GM13976 (cell line): ENCODE results near the gene PLEKHA7.

Source experiments
- DNase-seq: peaks from one replicate; pipeline ENCODE4 v3.0.0; 2012; ENCODE audit warnings: low spot score
- in situ Hi-C: fragments of 300-500 bp; cut with MboI; formaldehyde crosslinking; loops from one replicate; pipeline ENCODE4 v1.12.0; 2022; ENCODE audit warnings: low sequenced_read_pairs, mixed read lengths, inconsistent platforms; ENCODE audit not compliant: unreplicated experiment
- TF ChIP-seq, protein P1 (sequence below): IDR thresholded peaks from 2 replicates; pipeline ENCODE4 v1.5.1; 2012; ENCODE audit warnings: borderline replicate concordance, mild to moderate bottlenecking; ENCODE audit not compliant: insufficient read depth; ENCODE audit errors: extremely low read depth, missing control alignments, control extremely low read depth

Gene PLEKHA7

DNA sequence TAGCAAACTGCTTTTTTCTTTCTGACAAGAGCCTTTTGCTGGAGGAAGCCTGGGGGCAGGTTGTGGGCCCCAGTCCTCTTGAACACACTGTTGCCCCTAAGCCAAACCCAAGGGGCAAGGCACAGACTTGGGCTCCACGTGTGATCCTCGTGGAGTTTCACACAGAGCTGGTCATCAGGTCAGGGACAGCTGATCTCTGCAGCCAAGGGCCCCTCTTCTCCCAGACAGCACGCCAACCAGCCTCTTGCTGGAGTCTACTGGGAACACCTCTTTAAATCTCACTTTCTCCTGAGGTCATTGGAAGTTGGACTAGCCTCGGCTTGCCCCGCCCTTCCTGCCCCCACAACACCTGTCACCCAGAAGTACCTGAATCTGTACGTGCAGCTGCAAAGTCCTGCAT, 235.9 kb downstream of the PLEKHA7 start:
- TF ChIP-seq, protein P1, sequence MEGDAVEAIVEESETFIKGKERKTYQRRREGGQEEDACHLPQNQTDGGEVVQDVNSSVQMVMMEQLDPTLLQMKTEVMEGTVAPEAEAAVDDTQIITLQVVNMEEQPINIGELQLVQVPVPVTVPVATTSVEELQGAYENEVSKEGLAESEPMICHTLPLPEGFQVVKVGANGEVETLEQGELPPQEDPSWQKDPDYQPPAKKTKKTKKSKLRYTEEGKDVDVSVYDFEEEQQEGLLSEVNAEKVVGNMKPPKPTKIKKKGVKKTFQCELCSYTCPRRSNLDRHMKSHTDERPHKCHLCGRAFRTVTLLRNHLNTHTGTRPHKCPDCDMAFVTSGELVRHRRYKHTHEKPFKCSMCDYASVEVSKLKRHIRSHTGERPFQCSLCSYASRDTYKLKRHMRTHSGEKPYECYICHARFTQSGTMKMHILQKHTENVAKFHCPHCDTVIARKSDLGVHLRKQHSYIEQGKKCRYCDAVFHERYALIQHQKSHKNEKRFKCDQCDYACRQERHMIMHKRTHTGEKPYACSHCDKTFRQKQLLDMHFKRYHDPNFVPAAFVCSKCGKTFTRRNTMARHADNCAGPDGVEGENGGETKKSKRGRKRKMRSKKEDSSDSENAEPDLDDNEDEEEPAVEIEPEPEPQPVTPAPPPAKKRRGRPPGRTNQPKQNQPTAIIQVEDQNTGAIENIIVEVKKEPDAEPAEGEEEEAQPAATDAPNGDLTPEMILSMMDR: no peak
- in situ Hi-C loops: no loop called here
- DNase-seq: no peak

DNA sequence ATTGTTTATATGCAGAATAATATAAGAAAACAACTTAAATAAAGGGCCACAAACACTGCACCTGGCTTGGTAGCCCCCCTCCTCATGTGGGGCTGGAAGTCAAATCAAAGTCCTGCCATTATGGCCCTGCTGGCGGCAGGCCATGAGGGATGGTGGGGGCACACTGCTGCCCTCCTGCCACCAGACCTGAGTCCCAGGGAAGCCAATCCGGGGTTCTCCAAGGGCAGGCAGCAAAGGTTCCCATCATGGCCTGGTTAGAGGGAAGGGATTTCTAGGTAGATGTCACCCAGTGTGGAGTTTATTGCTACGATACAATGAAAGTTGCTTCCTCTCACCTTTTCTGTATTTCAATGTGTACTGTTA, 236.6 kb downstream of the PLEKHA7 start:
- no peak for DNase-seq
- in situ Hi-C loops: no loop called here
- TF ChIP-seq, protein P1: no peak

DNA sequence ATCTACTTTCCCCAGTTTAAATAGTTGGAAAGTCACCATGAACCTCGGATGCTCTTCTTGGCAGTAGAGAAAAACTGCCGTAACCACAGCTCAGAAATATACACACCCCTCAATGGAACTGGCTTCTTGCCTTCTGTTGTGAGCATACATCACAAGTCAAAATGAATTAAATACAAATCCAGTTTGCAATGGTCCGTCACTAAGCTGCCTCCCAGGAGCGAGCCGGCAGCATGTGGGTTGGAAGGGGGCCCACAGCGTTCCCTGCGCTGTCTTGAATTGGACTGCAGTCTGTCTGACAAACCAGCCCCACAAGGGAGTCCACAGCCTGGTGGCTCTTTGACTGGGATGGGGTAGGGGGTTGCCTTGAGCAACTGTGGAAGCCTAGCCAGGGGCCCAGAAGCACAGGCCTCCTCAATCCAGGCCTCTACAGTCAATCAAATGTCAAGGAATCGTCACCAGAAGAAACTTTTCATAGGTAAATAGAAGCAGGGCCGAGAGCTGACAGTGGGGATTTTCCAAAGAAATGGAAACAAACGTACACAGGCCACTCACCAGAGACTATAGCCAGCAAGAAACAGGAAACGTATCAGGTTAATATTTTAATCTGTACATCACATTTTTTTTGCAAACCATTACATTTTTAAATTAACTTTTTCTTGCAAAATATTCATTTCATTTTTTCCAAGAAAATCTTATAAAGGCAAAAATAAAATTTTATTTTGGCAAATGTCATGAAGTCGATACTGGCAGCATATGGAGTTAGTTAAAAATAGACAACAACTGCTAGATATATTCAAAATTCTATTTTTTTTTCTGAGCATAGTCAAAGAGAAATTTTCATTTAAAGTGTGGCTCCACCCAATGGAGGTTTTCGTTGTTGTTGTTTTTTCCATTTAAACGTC, 237.3 kb downstream of the PLEKHA7 start:
- DNase-seq: no peak
- in situ Hi-C loops: no loop called here
- TF ChIP-seq, protein P1: no peak

DNA sequence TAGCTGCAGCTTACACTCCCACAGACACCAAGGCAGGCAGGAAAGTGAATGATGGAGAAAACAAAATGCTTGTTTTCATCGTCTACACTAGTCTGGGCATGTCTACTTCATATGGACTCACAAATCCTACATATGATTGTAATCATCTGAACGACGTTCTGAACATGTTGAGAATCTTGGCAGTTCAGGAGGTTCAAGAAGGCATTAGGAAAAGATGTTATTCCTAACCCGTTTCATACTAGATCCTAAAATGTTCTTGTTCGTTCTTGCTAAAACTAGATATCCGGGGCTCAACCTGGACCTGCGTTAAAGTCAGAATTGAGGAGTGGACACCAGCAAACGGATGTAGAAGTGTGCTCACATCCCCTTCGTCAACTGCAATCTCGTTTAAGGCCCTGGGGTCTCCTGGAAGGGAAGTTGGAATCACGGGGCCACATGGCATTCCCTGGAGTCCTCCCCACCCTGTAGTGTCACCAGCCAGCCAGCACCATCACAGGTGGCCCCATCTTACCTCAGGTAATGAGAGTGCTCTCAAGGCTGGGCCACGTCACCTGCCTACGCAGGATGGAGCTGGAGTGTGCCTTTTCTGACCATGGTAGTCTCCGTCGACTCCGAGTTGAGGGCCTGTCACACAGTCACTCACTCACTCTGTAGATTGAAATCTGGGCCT, 238.5 kb downstream of the PLEKHA7 start:
- DNase-seq: no peak
- TF ChIP-seq, protein P1: no peak
- in situ Hi-C loops: no loop called here

DNA sequence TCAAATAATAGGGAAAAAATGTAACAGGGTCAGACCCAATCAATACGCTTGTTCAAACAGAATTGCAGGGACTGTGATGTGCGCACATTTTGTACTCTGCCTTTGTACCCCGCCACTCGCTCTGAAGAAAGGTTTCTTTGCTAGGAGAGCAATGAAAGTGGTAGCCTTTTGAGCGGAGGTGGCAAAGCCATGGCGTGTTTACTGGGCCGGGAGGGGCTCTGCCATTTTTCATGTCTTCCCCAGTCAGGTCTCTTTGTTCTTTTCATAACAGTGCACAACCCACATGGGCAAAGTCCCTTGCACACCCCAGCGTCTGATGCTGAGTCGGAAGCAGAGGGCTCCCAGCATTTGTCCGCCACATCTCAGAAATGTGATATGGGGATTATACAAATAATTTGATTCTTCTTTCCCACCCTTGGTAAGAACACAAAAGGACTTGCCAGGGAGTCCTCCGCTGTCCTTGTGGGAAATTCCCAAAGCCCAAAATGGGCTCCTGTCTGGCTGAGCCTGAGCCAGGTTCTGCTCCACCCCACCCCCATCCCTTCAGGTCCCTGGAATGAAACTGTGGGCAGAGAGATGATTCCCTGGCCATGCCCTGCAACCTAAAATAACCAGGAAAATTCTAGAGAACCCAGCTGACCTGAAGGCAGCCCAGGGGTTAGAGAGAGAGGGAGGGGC, 239.1 kb downstream of the PLEKHA7 start:
- in situ Hi-C loops: no loop called here
- TF ChIP-seq, protein P1: no peak
- no peak for DNase-seq

DNA sequence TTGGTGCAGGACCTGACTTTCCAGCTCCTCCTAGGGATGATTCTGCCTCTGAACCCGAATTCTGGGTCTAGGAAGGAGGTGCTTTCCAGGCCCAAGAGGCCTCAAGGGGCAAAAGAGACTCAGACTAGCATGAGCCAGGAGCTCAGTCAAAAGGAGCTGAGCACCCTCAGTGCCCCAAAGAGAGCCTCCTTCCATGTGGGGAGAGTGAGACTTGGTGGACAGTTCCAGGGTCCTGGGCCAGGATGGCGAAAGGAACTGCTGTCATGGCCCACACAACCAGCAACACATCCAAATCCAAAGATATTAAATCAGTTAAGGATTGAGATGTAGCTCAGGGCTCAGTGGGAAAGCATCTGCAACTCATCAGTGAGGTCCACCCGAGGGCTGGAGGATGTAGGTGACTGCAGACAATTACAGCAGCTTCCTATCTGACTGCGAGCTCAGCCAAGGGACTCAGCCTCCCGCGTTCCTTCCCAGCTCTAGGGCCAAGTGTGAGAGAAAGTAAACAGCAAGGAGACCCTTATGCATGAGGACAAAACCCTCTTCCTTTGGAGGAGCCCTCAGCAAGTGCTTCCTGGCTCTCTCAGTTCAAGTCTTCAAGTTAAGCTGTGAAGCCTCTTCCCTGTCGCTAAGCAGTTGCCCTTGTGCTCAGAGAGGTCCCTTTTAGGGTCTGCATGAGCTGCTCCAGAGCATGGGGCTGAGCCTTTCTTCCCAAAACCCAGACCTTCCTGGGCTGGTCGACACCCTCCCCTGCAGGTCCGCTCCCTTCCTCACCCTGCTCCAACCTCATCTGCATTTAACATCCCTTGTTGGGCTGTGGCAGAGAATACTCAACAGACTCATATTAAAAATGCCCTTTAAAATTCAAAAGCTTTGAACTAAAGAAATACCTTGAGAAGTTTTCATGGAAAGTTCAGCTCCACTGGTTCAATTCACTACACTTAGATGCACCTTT, 240.0 kb downstream of the PLEKHA7 start:
- DNase-seq: peak; percentile 9
- TF ChIP-seq, protein P1: no peak
- in situ Hi-C loops: no loop called here
